ENCODE data around the gene GAS7. TPM values are rescaled to one million over a fixed set of nuclear protein-coding genes. Genes with fewer than 3 reads are reported as not detected.

GAS7 gene
- total and polyA plus RNA-seq, 2 of the 13 experiments (the other 11 are each of a cell fraction or from before 2014, with no cell fraction given), result 1.0 to 5.2 TPM

DNA sequence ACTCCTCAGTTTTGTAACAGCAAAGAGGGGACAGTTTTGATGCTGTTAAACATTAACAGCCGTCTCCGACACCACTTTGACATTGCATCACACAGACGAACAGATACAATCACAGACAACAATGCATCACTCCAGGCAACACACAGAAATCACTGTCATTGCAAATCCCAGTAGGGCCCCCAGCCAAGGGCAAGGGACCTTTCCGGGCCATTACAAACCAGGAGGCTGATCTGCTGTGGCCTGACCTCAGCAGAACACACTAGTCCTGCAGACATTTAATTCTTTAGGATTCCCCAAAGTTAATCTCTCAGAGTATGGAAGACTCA, 157.2 kb downstream of the GAS7 start (continued):
- TF ChIP-seq, protein P1, sequence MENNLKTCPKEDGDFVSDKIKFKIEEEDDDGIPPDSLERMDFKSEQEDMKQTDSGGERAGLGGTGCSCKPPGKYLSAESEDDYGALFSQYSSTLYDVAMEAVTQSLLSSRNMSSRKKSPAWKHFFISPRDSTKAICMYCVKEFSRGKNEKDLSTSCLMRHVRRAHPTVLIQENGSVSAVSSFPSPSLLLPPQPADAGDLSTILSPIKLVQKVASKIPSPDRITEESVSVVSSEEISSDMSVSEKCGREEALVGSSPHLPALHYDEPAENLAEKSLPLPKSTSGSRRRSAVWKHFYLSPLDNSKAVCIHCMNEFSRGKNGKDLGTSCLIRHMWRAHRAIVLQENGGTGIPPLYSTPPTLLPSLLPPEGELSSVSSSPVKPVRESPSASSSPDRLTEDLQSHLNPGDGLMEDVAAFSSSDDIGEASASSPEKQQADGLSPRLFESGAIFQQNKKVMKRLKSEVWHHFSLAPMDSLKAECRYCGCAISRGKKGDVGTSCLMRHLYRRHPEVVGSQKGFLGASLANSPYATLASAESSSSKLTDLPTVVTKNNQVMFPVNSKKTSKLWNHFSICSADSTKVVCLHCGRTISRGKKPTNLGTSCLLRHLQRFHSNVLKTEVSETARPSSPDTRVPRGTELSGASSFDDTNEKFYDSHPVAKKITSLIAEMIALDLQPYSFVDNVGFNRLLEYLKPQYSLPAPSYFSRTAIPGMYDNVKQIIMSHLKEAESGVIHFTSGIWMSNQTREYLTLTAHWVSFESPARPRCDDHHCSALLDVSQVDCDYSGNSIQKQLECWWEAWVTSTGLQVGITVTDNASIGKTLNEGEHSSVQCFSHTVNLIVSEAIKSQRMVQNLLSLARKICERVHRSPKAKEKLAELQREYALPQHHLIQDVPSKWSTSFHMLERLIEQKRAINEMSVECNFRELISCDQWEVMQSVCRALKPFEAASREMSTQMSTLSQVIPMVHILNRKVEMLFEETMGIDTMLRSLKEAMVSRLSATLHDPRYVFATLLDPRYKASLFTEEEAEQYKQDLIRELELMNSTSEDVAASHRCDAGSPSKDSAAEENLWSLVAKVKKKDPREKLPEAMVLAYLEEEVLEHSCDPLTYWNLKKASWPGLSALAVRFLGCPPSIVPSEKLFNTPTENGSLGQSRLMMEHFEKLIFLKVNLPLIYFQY (CRISPR knock-in tag; IDR thresholded peaks at IDR 0.05; ENCODE audit: borderline replicate concordance), result no peak
- TF ChIP-seq SKIL (CRISPR knock-in tag; IDR thresholded peaks at IDR 0.05; ENCODE audit: borderline replicate concordance), result 0 out of 2 replicates have a peak, but pooled peaks have one; percentile 25
- no peak for TF ChIP-seq CENPT (CRISPR knock-in tag; IDR thresholded peaks at IDR 0.05; ENCODE audit: low read depth)
- TF ChIP-seq FOXP1 (IDR thresholded peaks at IDR 0.05), result no peak
- TF ChIP-seq FOXP1 (CRISPR knock-in tag; IDR thresholded peaks at IDR 0.05), result peak; percentile 63
- no peak for TF ChIP-seq ZNF17 (CRISPR knock-in tag; IDR thresholded peaks at IDR 0.05)
- TF ChIP-seq YEATS4 (CRISPR knock-in tag; IDR thresholded peaks at IDR 0.05; ENCODE audit: borderline replicate concordance), result no peak
- no peak for TF ChIP-seq MEF2D (CRISPR knock-in tag; IDR thresholded peaks at IDR 0.05)
- no peak for TF ChIP-seq SNAI1 (CRISPR knock-in tag; IDR thresholded peaks at IDR 0.05; ENCODE audit: borderline replicate concordance)
- TF ChIP-seq ASH2L (IDR thresholded peaks at IDR 0.05; ENCODE audit: insufficient read length, low read depth, low read length), result no peak
- no peak for TF ChIP-seq DMTF1 (CRISPR knock-in tag; IDR thresholded peaks at IDR 0.05)
- TF ChIP-seq, protein P2, sequence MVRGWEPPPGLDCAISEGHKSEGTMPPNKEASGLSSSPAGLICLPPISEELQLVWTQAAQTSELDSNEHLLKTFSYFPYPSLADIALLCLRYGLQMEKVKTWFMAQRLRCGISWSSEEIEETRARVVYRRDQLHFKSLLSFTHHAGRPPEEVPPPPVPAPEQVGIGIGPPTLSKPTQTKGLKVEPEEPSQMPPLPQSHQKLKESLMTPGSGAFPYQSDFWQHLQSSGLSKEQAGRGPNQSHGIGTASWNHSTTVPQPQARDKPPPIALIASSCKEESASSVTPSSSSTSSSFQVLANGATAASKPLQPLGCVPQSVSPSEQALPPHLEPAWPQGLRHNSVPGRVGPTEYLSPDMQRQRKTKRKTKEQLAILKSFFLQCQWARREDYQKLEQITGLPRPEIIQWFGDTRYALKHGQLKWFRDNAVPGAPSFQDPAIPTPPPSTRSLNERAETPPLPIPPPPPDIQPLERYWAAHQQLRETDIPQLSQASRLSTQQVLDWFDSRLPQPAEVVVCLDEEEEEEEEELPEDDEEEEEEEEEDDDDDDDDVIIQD (CRISPR knock-in tag; IDR thresholded peaks at IDR 0.05; ENCODE audit: low read depth), result no peak
- TF ChIP-seq PAX8 (CRISPR knock-in tag; IDR thresholded peaks at IDR 0.05; ENCODE audit: borderline replicate concordance), result no peak
- TF ChIP-seq SSRP1 (CRISPR knock-in tag; IDR thresholded peaks at IDR 0.05), result no peak
- TF ChIP-seq CREB1 (IDR thresholded peaks at IDR 0.05), result no peak
- TF ChIP-seq CREB1 (CRISPR knock-in tag; IDR thresholded peaks at IDR 0.05), result no peak; the same call in 1 of the 2 replicates
- no peak for TF ChIP-seq GMEB1 (CRISPR knock-in tag; IDR thresholded peaks at IDR 0.05; ENCODE audit: borderline replicate concordance)
- TF ChIP-seq, protein P3, sequence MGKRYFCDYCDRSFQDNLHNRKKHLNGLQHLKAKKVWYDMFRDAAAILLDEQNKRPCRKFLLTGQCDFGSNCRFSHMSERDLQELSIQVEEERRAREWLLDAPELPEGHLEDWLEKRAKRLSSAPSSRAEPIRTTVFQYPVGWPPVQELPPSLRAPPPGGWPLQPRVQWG (CRISPR knock-in tag; IDR thresholded peaks at IDR 0.05; ENCODE audit: borderline replicate concordance, low read depth), result no peak
- no peak for TF ChIP-seq ZNF607 (CRISPR knock-in tag; IDR thresholded peaks at IDR 0.05; ENCODE audit: borderline replicate concordance)
